Glomerular visceral epithelial cell (primary cell): ENCODE measurements around the gene PAK1.

Experiments used
- DNase-seq: peaks from one replicate; pipeline ENCODE4 v3.0.0-alpha.2; 2016; ENCODE audit errors: extremely low spot score

The PAK1 gene

DNA sequence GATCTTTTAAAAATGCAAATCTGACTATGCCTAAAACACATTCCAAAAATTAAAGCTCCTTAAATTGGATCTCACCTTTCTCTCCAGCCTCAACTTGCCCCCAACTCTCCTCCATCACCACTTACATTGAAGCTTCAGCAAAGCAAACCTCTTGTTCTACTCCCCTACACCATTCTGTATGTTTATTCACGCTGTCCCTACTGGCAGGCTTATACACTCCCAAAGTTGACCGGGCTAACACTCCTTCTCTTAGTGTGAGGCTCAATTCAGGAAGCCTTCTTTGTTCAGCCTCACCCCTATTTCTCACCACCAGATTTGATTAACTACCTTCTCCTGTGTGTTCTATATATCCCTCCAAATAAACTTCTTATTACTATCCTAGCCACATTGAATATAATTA lies 170.6 kb downstream of the PAK1 start:
- no peak for DNase-seq

DNA sequence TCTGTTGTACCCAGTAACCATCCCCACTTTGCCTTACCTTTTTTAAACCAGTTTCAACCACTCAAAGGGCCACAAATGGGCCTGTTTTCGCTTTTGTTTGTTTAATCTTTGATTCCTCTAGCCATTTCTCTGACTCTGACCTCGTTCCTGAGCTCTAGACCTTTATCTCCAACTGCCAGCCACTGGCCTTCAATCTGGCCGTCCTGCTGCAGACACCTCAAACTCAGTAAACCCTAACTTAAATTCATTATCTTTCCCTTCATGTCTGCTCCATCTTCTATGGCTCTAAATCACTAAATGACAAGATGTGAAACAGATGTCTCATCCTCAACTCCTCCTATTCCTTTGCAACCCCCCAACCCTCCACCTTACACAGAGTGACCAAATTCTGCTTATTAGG lies 171.1 kb downstream of the PAK1 start:
- DNase-seq, result no peak

- no peak for DNase-seq
These were observed 172.4 kb downstream of the PAK1 start, which contains the start of gene GDPD4 for GRCh38 chr11:77301510-77301909. GDPD4 (minus strand) TSS chr11:77301686; CDS start chr11:77285137, 16,549 bp downstream.

GRCh38 chr11:77300695-77301094 lies 173.2 kb downstream of the PAK1 start:
- no peak for DNase-seq

DNA sequence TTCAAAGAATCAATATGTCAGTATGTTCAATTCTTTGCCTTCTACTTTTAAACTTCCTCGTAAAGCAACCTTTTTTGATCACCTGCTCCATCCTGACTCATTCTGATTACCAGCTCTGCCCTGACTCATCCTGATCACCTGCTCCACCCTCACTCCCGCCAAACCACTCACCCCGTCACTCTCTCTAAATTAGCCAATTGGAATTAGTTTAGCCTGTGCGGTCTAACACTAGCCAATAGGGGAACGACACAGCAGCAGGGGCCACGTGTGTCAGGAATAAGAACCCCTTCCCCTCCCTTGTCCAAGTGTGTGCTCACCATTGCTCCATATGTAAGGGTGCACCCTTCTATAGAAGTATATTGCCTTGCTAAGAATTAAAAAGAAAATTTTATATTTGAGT lies 173.9 kb downstream of the PAK1 start:
- peak; percentile 22 for DNase-seq

DNA sequence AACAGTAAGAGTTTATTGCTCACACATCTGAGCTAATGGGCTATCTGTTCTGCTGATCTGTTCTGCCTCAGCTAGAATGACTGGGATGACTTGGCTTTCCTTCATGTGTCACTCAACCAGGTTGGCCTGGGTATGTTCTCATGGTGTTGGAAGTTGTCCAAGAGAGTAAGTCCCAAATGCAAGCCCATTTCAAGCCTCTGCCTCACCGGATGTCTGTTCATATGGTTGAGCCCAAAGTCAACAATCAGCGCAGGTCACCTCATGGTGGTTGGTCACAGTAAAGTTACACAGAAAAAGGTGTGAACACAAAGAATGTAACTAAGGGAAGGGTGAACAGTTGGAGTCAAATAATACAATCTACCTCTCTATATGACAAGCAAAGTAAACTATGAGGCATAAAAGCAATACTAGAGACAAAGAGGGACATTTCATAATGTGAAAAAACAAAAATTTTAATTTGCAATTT lies 174.3 kb downstream of the PAK1 start:
- peak; percentile 62 for DNase-seq

- no peak for DNase-seq
These were observed 179.9 kb downstream of the PAK1 start for GRCh38 chr11:77294040-77294439.

GRCh38 chr11:77289737-77290136 lies 184.2 kb downstream of the PAK1 start:
- DNase-seq, result no peak

- peak; percentile 20 for DNase-seq
These were observed 186.2 kb downstream of the PAK1 start for GRCh38 chr11:77287615-77288273.

DNA sequence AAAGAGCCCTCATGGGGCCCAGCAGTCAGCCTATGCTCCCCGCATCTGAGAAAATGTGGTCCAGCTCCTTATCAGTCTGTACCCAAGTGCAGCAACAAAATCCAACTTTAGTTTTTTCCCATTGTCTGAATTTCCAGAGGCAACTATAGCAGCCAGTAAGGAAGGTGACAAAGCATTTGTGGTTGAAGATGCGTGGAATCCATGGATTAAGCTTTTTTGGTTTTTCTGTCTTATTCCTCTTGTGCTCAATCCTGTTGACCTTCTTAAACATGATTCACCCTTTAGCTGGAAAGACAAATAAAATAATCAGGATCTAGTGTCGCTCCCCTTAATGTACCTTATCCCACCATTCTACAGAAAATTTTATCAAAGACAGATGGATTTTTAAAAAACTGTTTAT lies 186.8 kb downstream of the PAK1 start:
- DNase-seq, result no peak

GRCh38 chr11:77284476-77285468 lies 189.1 kb downstream of the PAK1 start:
- DNase-seq, result no peak

GRCh38 chr11:77283101-77283500 lies 190.8 kb downstream of the PAK1 start:
- no peak for DNase-seq

GRCh38 chr11:77278595-77279506 lies 195.0 kb downstream of the PAK1 start:
- DNase-seq, result no peak

- no peak for DNase-seq
These were observed 197.6 kb downstream of the PAK1 start for GRCh38 chr11:77276271-77276670.
